ENCODE measurements around the gene GLB1L.
A peak's percentile ranks its signal among the peaks of the same experiment; 100 is the strongest.

GLB1L gene

GRCh38 chr2:219220652-219221402, 24.4 kb downstream of the GLB1L start:
- DNase-seq, result no peak

DNA sequence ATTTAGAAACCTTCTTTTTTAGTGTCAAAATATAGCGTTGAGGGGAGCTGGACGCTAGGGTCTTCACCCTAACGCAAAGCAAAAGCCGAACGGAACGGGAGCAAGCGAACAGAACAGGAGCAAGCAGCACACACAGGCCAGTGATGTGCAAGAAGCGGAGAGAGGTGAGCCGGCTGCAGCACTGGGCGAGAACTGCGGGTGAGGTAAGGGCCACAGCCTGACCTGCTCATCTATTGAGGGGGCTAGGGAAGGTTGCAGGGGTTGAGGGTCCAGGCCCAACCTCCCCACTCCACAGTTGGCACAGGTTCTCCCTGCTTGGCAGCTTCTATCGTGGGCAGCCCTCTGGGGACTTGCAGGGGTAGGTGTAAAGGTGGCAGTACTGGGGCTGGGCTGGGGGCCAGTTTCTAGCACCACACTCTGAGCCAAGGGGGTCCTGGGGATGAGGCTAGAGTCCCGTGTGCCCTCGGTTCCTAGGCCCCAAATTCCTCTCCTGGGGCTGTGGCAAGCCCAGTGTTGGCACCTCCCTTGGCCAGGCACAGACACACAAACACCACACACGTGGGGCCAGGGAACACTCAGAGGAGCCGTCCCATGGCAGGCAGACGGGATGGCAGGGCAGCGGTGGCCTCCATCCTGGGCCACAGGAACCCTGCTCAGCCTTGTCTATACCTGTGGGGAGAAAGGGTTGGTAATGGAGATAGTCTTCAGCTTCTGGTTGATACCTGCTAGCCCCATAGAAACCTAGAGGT, 25.3 kb downstream of the GLB1L start:
- DNase-seq, result no peak

GRCh38 chr2:219218732-219219701, 26.2 kb downstream of the GLB1L start, which contains the start of gene ABCB6:
TSS of gene ABCB6 (minus strand) at chr2:219218958. CDS start at chr2:219218673, 285 bp downstream.
- peak; percentile 83 for DNase-seq

DNA sequence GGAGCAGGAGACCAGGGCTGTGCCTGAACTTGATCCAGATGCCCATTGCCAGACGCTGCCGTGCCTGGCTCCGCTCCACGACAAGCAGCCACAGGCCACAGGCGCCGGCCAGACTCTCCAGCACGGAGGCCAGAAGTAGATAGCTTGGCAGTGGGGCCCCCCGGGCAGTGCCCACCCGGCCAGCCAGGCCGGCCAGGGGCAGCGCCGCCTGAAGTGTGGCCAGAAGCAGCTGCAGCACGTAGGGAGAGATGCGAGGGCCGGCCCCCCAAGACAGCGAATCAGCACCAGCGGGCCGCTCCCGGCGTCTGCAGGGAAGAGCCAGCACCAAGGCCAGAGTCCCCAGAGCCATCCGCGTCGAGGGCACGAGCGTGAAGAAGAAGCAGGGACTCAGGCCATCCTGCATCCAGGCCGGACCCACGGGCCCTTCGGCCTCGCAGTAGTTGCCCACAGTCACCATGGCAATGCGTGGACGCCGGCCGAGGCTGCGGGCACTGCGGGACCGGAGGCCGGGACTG, 27.0 kb downstream of the GLB1L start:
- DNase-seq, result peak; percentile 18

DNA sequence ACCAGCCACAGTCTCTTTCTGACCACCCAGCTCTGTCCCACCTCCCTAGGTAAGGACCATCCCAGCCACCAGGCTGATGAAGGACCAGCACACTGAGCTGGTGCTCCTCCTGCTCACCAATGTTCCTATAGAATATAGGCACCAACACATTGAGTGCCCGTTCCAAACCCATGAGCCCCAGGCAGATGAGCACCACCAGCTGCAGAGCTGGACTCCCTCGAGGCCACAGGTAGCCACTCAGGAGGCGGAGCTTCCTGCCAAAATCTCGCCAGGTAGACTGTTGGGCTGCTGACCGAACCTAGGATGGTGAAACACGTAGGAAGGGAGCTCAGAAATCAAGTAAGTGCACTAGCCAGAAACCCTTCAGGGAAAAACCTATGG, 28.7 kb downstream of the GLB1L start:
- DNase-seq, result no peak

DNA sequence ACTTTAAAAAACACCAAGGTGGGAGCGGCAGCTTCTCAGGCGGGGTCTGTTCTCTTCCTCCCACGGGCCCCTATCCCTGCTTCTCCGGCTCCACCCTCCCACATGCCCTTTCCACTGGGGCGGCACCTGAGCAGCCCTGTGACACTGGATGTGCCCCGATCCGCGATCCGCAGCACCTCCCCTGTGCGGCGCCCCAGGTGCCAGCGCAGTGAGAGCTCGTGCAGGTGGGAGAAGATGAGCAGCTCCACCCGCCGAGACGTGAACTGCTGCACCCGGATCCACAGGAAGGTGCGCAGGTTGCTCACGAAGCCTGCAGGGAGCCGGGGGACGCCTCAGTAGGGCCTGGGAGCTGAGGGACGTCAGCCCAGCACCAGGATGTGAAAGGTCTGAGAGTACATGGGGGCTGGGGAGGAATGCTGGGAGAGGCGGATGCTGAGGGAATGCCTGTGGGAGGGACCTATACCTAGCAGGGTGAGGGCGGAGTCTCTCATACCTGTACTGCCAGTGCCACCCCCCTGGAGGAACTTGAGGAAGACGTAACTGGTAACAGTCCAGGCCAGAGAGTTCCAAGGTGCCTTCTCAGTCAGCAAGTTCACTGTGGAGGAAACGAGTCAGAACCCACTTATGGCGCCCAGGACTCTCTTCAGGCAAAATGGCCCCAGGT, 29.2 kb downstream of the GLB1L start:
- DNase-seq, result no peak

DNA sequence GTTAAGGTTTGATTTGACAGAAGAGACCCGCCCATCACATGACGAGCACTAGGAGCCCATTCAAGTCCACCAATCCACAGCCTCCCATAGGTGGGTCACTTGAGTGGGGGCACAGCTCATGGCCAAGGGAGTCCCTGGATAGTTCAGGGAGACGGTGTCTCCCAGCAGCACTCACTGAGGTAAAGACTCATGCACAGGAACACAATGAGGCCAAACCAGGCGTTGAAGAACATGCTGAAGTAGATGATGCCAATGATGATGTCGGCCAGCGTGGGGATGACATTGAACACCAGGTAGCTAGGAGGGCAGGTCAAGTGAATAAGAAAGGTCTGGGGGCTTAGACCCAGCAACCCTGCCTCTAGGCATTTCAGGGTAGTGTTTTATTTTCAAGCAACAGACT, 30.5 kb downstream of the GLB1L start:
- DNase-seq, result no peak

DNA sequence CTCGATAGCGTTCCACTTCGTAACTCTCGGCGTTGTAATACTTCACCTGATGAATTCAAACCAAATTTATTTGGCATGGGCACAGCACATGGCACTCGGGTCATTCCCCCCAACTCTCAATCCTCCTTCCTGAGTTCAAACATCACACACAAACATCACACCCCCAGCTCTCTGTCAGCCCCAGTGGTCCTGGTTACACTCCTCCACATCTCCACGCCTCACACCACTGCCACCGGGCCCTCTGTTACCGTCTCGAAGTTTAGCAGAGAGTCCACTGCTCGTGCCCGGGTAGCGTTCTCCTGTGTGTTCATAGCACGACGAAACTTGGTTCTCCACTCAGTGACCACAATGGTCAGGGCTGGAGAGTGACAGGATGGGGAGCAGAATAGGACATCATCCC, 31.1 kb downstream of the GLB1L start:
- DNase-seq, result no peak

- DNase-seq, result no peak
Measured at GRCh38 chr2:219213486-219214071, 31.7 kb downstream of the GLB1L start.

- no peak for DNase-seq
Measured at GRCh38 chr2:219213026-219213415, 32.2 kb downstream of the GLB1L start.

GRCh38 chr2:219210886-219211362, 34.3 kb downstream of the GLB1L start:
- DNase-seq, result no peak

DNA sequence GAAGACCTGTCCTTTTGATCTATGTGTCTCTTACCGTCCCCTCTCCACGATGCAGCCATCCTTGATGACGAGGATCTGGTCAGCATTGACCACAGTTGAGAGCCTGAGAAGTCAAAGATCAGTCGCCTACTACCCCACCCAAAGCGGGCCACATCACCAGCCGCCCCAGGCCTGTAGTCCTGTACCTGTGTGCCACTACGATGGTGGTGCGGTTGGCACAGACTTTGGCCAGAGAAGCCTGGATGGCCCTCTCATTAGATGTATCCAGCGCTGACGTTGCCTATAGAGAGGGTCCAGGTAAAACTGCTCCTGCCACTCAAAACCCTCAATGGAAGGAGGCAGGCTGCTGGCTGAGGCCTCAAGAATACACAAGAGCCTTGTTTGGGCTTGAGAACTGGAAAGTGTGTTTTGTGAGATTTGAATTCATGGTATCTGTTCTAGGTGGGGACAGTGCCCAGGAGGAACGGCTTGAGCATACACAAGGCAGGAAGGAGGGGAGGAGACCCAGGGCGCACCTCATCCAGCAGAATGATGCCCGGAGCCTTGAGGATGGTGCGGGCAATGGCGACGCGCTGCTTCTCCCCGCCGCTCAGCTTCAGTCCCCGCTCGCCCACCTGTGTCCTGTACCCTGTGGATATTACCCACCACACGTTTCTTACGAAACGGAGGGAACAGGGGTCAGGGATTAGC, 34.9 kb downstream of the GLB1L start:
- DNase-seq, result no peak

DNA sequence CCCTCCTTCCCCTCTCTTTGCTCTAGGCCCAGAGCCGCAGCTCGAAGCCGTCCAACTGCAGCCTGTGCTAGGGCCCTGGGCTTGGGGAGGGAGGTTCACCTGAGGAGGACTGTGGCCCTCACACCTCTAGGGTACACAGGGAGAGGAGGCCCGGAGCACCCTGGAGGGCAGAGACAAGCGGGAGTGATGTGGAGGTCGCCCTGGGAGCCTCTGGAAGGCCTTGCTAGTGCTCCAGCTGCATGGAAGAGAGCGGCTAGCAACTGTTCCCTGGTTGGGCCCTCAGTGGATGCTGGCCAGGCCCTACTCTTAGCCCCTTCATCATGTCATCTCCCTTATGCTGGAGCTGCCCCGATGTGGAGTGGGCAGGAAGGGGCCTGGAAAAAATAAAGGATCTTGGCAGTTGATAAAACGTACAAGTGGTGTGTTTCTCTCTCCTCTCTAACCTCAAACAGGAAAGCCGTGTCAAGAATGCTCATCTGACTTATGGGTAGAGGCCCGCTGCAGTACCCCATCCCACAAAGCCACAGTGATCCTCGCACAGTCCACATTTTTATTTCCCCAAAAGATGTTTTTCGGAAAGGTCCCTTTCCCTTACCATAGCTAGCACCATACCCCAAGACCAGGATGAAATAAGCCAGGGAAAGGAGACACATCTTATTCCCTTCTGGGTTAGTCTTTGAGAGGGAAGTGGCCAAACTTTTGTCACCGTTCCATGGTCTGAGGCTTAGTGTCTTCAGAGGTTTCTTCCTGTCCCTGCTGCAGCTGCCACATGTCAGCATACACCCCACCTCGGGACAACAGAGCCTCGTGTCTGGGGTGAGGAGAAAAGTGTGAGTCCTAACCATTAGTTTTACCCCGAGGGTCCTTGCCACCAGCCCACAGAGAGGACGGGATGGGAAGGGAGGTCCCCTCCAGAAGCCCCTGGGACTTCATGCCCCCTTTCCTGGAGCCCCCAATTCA, 35.7 kb downstream of the GLB1L start:
- no peak for DNase-seq

DNA sequence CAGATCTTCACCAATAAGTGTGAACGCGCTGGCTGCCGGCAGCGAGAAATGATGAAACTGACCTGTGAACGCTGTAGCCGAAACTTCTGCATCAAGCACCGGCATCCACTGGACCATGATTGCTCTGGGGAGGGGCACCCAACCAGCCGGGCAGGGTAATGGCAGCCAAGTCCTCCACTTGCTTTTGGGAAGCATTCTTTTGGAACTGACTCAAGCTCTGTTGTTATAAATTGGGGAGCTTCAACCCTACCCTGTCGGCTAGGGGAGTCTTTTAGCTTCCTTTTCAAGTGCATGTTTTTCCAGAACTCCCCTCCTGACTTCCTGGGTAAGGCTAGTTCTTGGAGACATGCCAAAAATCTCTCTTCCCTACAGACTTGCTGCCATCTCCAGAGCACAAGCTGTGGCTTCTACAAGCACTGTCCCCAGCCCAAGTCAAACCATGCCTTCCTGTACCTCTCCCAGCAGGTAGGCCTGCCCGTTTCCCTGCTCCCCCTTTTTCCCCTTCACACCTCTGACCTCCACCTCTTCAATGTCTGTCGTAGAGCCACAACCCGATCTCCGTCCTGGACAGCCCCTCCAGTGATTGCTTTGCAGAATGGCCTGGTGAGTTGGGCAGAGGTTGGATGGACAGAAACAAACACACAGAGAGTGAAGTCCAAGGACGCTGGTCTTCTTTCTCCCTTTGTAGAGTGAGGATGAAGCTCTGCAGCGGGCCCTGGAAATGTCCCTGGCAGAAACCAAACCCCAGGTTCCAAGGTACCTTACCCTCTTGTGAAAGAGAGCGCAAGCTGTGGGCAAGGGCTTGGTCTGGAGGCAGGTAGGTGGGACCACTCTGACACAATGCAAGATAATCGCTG, 37.1 kb downstream of the GLB1L start:
- DNase-seq, result no peak

GRCh38 chr2:219207134-219207883, 37.9 kb downstream of the GLB1L start:
- DNase-seq, result no peak

- DNase-seq, result peak; percentile 94
Measured at GRCh38 chr2:219206328-219207133, 38.7 kb downstream of the GLB1L start, which contains the start of gene ZFAND2B. TSS of gene ZFAND2B (plus strand) at chr2:219206782. CDS start at chr2:219206988, 206 bp downstream.

DNA sequence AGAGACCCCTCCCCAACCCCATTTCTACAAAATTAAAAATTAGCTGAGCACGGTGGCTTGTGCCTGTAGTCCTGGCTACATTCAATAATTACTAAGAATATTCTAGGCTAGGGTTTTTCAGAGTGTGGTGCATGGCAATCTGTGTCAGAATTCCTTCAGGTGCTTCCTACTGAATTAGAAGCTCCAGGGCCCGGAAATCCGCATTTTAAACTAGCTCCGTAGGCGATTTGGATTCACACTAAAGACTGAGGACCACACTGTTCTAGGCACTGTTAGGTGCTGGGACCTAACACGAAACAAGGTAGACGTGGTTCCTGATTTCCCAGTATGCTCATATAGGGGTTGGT, 39.3 kb downstream of the GLB1L start:
- no peak for DNase-seq
